Subcutaneous abdominal adipose tissue (tissue), 5 donors: ENCODE results near the gene RASAL1.

ENCODE experiments used
- H3K27ac ChIP-seq: one replicate; pipeline ENCODE4 v1.7.0; 2013; ENCODE audit warnings: low read depth, mild to moderate bottlenecking, inconsistent platforms, low read length, moderate library complexity
- H3K27me3 ChIP-seq, 5 donors: one replicate each; pipeline ENCODE4 v1.7.0; 2013; ENCODE audit warnings: low read length in 5 of 5, inconsistent platforms in 1 of 5; ENCODE audit not compliant: control insufficient read depth in 5 of 5, insufficient read depth in 4 of 5
- H3K36me3 ChIP-seq, 5 donors: one replicate each; pipeline ENCODE4 v1.7.0; 2013; ENCODE audit warnings: low read length in 5 of 5; ENCODE audit not compliant: control insufficient read depth in 5 of 5, insufficient read depth in 5 of 5
- H3K4me1 ChIP-seq, 5 donors: one replicate each; pipeline ENCODE4 v1.7.0; 2013; ENCODE audit warnings: low read length in 5 of 5, mild to moderate bottlenecking in 3 of 5, moderate library complexity in 1 of 5; ENCODE audit not compliant: control insufficient read depth in 5 of 5, insufficient read depth in 5 of 5
- H3K4me3 ChIP-seq, 5 donors: one replicate each; pipeline ENCODE4 v1.7.0; 2013; ENCODE audit warnings: low read length in 5 of 5, low read depth in 1 of 5
- H3K9ac ChIP-seq, 5 donors: one replicate each; pipeline ENCODE4 v1.7.0; 2013; ENCODE audit warnings: low read length in 5 of 5, mild to moderate bottlenecking in 4 of 5, moderate library complexity in 3 of 5
- H3K9me3 ChIP-seq, 5 donors: one replicate each; pipeline ENCODE4 v1.7.0; 2013; ENCODE audit warnings: low read length in 5 of 5; ENCODE audit not compliant: control insufficient read depth in 5 of 5
- donor health status: healthy.
- donor health status: healthy.
- donor health status: healthy.
- donor health status: healthy.
- donor health status: healthy.

RASAL1 gene

DNA sequence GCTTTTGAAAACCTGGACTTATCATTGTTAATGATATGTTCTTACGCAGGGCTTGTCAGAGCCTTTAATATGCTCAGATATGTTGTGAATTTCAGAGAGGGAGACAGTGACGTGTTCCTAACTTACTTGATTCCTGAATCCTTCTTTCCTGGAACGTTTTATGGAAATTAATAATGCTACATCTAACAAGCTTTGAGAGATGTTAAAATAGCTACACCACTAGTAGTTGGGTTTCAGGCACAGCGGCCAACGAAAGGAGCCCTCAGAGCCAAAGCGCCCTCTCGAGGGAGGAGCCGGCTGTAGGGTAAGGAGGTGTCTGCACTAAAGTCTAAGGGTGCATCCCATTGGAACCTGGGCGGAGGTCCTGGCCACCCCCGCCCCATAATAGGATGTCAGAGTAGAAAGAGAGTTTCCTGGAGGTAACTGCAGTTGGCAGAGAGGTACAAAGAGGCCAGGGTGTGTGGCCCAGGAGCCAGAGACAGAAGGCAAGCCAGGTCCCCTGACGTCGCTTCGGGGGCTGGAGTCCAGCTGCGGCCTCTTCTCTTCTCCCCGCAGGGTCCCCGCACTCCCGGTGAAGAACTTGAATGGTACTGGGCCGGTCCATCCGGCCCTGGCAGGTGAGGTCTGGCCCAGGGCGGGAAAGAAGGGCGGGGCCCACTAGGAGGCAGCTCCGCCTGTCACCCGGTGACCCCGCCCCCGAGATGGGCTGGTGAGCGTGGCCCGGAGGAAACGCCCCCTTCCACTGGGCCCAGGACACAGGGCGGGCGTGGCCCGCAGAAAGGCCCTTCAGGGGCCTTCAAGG, 42.8 kb downstream of the RASAL1 start:
- Histone ChIP-seq H3K9me3 (no peaks in the 10 kb centered on the region), H3K27me3 (peaks cover 0 to 4% (median 0%) of the 10 kb centered on the region in 5 donors), H3K36me3 (peaks cover 0 to 30% (median 27%) of the 10 kb centered on the region in 5 donors), H3K27ac (no peak overlapping the region), H3K4me1 (peaks cover 2 to 28% (median 9%) of the 10 kb centered on the region in 5 donors), H3K9ac (peak overlapping the region in 2 of 5 donors; percentile 32 to 37), H3K4me3 (peak overlapping the region in 2 of 5 donors; percentile 28 to 31)

DNA sequence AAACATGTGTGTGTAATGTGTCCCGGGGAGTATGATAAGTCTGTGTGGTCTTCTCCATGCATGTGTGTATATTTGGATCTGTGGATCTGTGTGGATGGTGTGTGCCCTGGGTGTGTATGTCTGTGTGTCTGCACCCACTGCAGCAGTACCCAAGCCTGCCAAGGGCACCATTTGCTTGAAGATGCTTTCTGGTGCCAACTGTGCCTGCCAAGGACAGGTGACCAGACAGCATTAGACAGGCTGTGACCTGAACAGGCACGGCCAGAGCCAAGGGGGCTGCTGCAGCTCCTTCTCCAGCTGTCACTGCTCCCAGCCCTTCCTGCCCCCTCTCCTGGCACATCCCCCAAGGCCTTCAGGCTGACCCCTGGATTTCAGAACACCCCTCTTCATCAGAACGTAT, 44.1 kb downstream of the RASAL1 start:
- peaks cover 2 to 23% (median 10%) of the 10 kb centered on the region in 5 donors for H3K4me1 ChIP-seq
- H3K9ac ChIP-seq, result no peak overlapping the region
- H3K27ac ChIP-seq, result no peak overlapping the region
- no peaks in the 10 kb centered on the region for H3K9me3 ChIP-seq
- no peak overlapping the region for H3K4me3 ChIP-seq
- peaks cover 0 to 7% (median 0%) of the 10 kb centered on the region in 5 donors for H3K27me3 ChIP-seq
- peaks cover 0 to 26% (median 20%) of the 10 kb centered on the region in 5 donors for H3K36me3 ChIP-seq

DNA sequence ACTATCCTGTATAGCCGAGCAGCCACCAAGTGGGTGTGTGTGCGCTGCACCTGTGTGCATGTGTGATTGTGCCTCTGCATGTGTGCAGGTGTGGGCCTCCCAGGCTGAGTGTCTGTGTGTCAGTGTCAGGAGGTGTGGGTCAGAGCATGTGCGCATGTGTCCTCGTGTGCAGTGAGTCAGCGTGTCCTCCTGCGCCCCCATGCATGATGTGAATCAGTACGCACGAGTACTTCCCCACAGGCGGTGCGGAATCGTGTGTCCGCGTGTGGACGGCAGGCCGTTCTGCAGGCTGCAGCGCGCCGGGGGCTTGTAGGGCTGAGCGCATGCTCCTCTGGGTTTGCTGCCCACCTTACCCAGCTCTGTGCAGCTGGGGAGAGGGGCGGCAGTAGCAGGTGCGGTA, 44.8 kb downstream of the RASAL1 start:
- Histone ChIP-seq H3K4me3 (no peak overlapping the region), H3K9me3 (no peaks in the 10 kb centered on the region), H3K9ac (no peak overlapping the region), H3K27ac (no peak overlapping the region), H3K36me3 (peaks cover 0 to 22% (median 19%) of the 10 kb centered on the region in 5 donors), H3K27me3 (peaks cover 0 to 7% (median 0%) of the 10 kb centered on the region in 5 donors), H3K4me1 (peaks cover 2 to 27% (median 10%) of the 10 kb centered on the region in 5 donors)

DNA sequence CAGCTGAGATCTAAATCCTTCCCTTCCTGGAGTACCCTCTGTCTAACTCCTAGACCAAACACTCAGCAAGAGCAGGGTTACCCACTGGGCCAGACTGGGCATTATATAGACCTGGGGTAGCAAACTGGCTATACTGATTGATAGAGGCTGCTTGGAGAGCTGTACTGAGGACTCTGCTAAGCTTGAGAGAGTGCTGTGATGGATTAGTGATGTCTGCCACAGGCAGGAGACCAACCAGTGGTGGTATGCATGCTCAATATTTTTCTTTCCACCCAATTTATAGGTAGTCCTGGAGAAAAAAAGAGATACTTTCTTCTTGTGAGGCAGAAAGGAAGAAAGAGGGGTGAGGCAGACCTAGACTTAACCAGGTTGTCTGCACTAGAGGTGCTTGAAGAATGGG, 45.7 kb downstream of the RASAL1 start:
- Histone ChIP-seq H3K9ac (peak overlapping the region in 1 of 5 donors; percentile 44), H3K4me1 (peaks cover 2 to 35% (median 10%) of the 10 kb centered on the region in 5 donors), H3K4me3 (no peak overlapping the region), H3K27ac (peak overlapping the region; percentile 17), H3K9me3 (no peaks in the 10 kb centered on the region), H3K36me3 (peaks cover 0 to 13% (median 10%) of the 10 kb centered on the region in 5 donors), H3K27me3 (peaks cover 0 to 7% (median 0%) of the 10 kb centered on the region in 5 donors)

DNA sequence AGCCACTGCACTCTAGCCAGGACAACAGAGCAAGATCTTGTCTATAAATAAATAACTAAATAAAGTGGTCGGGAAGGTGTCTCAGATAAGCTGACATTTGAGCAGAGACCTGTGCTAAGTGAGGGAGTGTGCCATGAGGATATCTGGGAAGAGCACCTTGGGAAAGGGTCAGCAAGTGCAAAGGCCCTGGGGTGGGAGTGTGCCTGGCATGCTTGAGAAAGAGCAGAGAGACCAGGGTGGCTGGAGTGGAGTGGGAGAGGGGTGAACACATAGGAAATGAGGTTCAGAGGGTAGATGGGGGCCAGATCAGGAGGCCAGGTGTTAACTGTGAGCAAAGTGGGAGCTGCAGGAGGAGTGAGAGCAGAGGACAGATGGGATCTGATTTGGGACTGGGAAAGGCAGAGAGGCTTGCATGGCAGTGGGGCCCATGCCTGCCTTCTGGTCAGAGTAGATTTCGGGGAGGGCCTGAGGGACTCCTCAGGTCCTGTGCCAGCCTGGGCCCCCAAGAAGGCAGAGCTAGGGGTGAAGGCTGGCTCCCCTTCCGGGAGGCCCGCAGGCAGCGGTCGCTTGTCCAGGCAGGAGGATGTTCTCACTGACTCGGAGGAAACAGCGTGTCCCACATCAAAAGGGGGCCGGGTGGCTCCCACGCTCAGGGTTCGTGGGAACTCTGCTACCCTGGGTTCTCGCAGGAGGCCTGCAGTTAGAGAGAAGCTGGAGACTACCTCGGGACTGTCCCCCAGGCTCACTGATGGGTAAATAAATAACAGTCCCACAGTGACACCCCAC, 46.4 kb downstream of the RASAL1 start:
- H3K9me3 ChIP-seq, result no peaks in the 10 kb centered on the region
- H3K9ac ChIP-seq, result peak overlapping the region in 1 of 5 donors; percentile 44
- peaks cover 0 to 10% (median 9%) of the 10 kb centered on the region in 5 donors for H3K36me3 ChIP-seq
- peaks cover 0 to 7% (median 0%) of the 10 kb centered on the region in 5 donors for H3K27me3 ChIP-seq
- H3K4me3 ChIP-seq, result no peak overlapping the region
- H3K27ac ChIP-seq, result peak overlapping the region; percentile 17
- peaks cover 2 to 41% (median 11%) of the 10 kb centered on the region in 5 donors for H3K4me1 ChIP-seq

DNA sequence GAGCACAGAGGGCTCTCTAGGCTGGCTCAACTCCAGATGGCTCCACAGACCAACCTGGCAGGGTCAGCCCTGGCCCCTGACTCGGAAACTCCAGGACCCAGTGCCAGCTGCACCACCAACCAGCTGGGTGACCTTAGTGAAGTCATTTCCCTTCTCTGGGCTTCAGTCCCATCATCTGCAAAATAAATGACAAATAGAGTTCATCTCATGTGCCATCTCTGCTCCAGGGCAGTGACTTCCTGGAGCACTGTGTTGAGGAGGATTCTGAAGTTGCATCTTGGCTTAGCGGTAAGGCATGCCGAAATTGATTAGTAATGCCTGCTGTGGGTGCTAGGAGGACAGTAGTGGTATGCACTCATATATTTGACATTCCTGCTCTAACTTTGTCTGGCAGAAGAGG, 47.5 kb downstream of the RASAL1 start:
- Histone ChIP-seq H3K9me3 (no peaks in the 10 kb centered on the region), H3K4me3 (no peak overlapping the region), H3K36me3 (peaks cover 0 to 10% (median 9%) of the 10 kb centered on the region in 5 donors), H3K27me3 (peaks cover 0 to 7% (median 0%) of the 10 kb centered on the region in 5 donors), H3K27ac (peak overlapping the region; percentile 62), H3K4me1 (peaks cover 2 to 51% (median 16%) of the 10 kb centered on the region in 5 donors), H3K9ac (no peak overlapping the region)

DNA sequence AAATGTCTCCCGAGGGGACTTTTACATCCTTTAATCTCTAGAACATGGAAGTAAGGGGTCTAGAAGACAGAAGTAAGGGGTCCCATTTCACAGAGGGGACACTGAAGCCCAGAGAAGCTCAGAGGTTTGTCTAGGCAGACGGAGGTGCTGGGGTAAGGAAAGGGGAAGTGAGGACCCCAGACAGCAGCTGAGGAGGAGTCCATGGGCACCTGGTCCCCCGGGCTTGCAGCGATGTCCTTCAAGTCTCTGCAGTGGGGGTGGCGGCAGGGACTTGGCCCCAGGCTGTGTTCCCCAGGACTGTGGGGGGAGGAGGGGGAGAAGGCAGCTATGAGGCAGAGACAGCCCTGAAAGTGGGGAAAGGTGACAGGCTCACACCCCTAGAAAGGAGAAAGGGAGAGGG, 48.4 kb downstream of the RASAL1 start:
- Histone ChIP-seq H3K9me3 (no peaks in the 10 kb centered on the region), H3K4me3 (no peak overlapping the region), H3K36me3 (peaks cover 0 to 10% (median 9%) of the 10 kb centered on the region in 5 donors), H3K9ac (peak overlapping the region in 1 of 5 donors; percentile 35), H3K27me3 (peaks cover 0 to 7% (median 0%) of the 10 kb centered on the region in 5 donors), H3K4me1 (peaks cover 2 to 45% (median 11%) of the 10 kb centered on the region in 5 donors), H3K27ac (peak overlapping the region; percentile 62)

DNA sequence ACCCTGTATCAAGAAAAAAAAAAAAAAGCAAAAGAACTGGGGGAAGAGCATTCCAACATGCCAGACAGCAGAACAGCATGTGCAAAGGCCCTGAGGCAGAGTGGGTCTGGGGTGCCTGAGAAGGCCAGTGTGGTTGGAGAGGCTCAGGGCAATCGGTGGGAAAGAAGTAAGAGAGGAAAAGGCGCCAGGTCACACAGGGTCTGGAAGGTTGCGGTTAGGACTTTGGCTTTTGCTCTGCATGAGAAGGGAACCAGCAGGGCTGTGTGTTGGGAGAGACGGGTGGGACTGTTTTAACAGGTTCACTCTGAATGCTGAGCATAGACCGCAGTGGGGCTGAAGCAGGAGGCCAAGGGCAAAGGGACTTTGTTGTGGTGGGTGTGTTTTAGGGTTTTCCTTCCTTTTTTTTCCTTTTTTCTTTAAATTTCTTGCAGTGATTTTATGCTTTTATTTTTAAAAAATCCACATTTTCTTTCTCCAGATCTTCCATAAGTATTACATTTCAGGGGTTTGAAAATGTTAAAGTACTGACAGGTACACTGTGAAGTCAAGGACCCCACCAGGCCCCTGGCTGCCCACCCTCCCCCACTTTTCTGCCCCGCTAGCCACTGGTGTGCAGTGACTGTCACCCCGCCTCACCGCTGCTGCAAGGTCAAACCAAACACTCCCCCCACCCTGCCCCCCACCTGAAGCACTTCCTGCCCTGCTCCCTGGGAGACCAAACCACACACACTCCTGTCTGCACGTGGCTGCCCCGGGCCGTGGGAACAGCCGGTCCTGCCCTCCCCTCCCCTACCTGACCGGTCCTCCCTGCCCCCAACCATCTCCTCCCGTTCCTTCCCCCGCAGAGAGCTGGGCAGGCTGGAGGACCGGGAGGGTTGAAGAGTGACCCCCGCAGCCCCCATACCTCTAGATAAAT, 49.1 kb downstream of the RASAL1 start:
- Histone ChIP-seq H3K27me3 (peaks cover 0 to 7% (median 0%) of the 10 kb centered on the region in 5 donors), H3K36me3 (peaks cover 0 to 10% (median 5%) of the 10 kb centered on the region in 5 donors), H3K9ac (no peak overlapping the region), H3K4me1 (peaks cover 2 to 47% (median 18%) of the 10 kb centered on the region in 5 donors), H3K9me3 (no peaks in the 10 kb centered on the region), H3K27ac (peak overlapping the region; percentile 62), H3K4me3 (no peak overlapping the region)

DNA sequence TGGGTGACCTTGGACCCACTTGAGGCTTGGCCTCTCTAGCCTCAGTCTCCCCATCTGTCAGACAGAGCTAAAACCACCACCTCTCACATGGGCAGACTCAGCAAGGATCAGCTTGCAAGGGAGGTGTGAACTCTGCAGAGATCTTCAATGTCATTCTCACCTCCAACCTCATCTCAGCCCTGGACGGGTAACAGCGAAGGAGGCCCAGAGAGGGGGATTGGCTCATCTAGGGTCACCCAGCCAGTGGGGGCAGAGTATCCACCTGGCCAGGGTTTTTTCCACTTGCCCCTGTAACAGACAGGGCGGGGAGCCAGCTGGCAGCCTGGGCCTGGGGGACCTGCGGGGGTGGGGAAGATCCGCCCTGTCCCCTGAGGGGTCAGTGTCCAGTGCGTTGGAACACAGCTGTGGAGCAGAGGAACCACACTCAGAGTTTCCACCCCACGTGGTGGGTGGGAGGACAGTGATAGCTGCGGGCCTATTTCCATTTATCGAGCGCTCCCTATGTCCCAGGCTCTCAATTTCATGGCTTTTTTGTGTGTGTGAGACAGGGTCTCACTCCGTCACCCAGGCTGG, 51.6 kb downstream of the RASAL1 start:
- peaks cover 0 to 5% (median 0%) of the 10 kb centered on the region in 5 donors for H3K27me3 ChIP-seq
- H3K36me3 ChIP-seq, result peaks cover 0 to 5% (median 0%) of the 10 kb centered on the region in 5 donors
- no peak overlapping the region for H3K9ac ChIP-seq
- peak overlapping the region; percentile 93 for H3K27ac ChIP-seq
- peaks cover 4 to 64% (median 36%) of the 10 kb centered on the region in 5 donors for H3K4me1 ChIP-seq
- H3K9me3 ChIP-seq, result no peaks in the 10 kb centered on the region
- no peak overlapping the region for H3K4me3 ChIP-seq
